22Rv1 (cell line): ENCODE results near the gene OR2A14.
"Not testable (repeated sequence)": the region's sequence is repeated elsewhere in the genome, so short reads cannot be mapped to it uniquely, and the experiment has no call there.

ENCODE experiments used
- H3K27ac ChIP-seq: fragments of 450-650 bp; 2 replicates; pipeline ENCODE4 v1.5.1; 2017
- CTCF ChIP-seq: fragments of 450-650 bp; IDR thresholded peaks from 2 replicates; pipeline ENCODE4 v1.5.1; 2017; ENCODE audit warnings: mild to moderate bottlenecking
- ZFX ChIP-seq: fragments of 450-650 bp; IDR thresholded peaks from 2 replicates; pipeline ENCODE4 v1.6.1; 2017; ENCODE audit warnings: antibody characterized with exemption, borderline replicate concordance

OR2A14 gene

GRCh38 chr7:144127714-144128334, 4.8 kb downstream of the OR2A14 start:
- no peak overlapping the region for H3K27ac ChIP-seq
- no peak for TF ChIP-seq ZFX
- peak; percentile 96 for TF ChIP-seq CTCF

GRCh38 chr7:144129601-144130000, 6.6 kb downstream of the OR2A14 start:
- not testable (repeated sequence) for H3K27ac ChIP-seq

GRCh38 chr7:144130730-144131129, 7.8 kb downstream of the OR2A14 start:
- H3K27ac ChIP-seq: no peak overlapping the region
- TF ChIP-seq ZFX: no peak
- TF ChIP-seq CTCF: no peak

GRCh38 chr7:144132262-144132661, 9.3 kb downstream of the OR2A14 start:
- no peak overlapping the region for H3K27ac ChIP-seq
- TF ChIP-seq ZFX (no peak), CTCF (no peak)

GRCh38 chr7:144133307-144133706, 10.3 kb downstream of the OR2A14 start:
- no peak for TF ChIP-seq CTCF
- no peak for TF ChIP-seq ZFX
- no peak overlapping the region for H3K27ac ChIP-seq

- no peak overlapping the region for H3K27ac ChIP-seq
- no peak for TF ChIP-seq ZFX
- no peak for TF ChIP-seq CTCF
Measured at GRCh38 chr7:144134116-144134515, 11.1 kb downstream of the OR2A14 start.

- H3K27ac ChIP-seq: no peak overlapping the region
- no peak for TF ChIP-seq CTCF
- no peak for TF ChIP-seq ZFX
Measured at GRCh38 chr7:144137501-144137900, 14.5 kb downstream of the OR2A14 start.

- TF ChIP-seq CTCF (no peak), ZFX (no peak)
- H3K27ac ChIP-seq: no peak overlapping the region
Measured at GRCh38 chr7:144142187-144142586, 19.2 kb downstream of the OR2A14 start.
